IPS-NIHi11 (cell line): ENCODE results near the gene NAB2.
"Not testable (repeated sequence)": the region's sequence is repeated elsewhere in the genome, so short reads cannot be mapped to it uniquely, and the experiment has no call there.

ENCODE experiments used
- DNase-seq: peaks from one replicate; pipeline ENCODE4 v3.0.0; 2012; ENCODE audit warnings: mixed read lengths, low spot score

The NAB2 gene

GRCh38 chr12:57110104-57111030 is 21.5 kb downstream of the NAB2 start:
- DNase-seq, result peak; percentile 84

DNA sequence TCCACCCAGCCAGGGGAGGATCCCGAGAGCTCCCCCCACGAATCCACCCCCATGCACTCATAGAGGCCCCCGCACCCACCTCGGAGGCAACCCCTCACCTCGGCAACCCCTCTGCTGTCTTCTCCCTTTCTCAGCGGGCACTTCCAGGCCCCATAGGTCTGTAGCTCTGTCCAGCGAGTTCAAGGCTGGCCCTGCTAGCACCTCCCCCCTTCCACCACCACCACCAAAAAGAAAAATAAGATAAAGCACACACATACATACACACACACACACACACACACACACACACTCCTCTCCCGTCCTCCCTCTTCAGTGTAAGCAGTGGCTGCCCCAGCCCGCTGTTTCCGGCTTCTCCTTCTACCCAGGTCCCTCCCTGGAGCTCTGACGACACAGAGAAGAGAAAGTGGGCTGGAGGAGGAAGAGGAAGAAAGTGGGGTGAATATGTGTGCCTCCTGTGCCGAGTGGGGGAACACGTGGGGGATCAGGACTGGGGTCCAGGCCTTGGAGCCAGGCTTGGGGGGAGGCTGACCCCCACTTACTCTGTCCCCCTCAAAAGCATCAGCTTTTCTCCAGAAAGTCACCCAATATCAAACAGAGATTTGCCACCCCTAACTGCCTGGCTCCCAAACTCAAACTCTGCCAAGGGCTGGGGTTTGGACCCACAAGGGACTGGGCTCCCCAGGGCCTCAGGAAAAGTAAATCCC is 22.3 kb downstream of the NAB2 start, which contains the start of gene STAT6:
STAT6 (minus strand) TSS at position 332 of the 704 bp plus-strand sequence. CDS start 3,084 bp downstream, outside the sequence.
- no peak for DNase-seq

DNA sequence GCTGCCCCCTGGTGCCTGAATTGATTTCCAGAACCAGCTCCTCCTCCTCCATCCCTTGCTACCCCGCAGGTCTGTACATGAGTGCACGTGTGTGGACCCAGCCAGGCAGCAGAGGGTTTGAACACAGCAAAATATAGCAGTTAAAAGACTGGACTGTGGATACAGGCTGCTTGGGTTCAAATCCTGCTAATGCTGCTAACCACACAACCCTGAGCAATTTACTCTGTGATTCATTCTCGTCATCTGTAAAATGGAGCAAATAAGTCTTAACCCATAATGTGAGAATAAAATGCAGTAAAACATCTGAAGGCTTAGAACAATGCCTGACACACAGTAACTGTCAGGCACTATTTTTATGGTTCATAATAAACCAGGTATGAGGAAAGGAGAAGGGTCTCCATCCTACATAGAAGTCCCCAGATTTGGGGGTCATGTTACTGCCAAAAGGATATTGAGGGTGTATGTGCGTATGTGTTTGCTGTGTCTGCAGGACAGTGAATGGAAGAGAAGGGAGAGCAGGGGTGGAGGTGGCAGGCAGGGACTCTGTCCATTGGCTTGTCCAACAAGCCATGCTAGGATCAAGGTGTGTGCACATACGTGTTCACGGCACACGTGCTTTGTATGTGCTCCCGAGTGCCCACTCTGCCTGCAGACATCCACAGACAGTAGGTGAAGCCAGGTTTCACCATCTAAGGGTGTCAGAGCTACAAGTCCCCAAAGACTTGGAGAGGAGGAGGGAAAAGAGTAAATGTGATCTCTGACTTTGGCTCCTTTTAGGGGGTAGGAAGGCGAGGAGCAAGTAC is 23.8 kb downstream of the NAB2 start:
- DNase-seq, result no peak

DNA sequence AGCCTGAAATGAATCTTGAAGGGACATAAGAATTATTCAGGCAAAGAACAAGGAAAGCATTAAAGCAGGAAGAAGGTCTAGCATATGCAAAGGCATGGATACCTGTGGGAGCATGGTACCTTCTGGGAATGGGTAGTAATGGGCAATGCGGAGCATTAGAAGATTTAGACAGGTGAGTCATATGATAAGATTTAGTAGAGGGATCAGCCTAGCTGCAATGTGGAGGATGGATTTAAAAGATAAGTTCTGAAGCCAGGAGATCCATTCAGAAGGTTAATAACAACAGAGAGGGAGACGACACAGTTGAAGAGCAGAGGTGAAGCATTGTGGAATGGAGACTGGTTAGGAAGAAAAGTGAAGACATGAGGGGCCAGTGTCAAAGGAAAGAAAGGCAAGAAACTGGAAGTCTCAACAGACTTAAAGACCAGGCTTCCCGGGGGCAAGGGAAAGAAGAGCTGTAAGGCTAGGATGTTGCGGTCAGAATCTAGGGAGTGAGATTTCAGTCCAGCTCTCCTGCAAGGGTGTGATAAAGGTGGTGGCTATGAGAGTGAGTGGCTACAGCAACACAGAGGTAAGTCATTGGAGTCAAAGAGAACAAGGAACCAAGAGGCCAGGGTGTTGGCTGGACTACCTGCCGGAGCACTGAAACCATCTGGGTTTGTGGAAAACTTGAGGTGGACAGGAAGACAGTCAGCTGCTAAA is 27.8 kb downstream of the NAB2 start:
- no peak for DNase-seq

- DNase-seq, result no peak
Measured at GRCh38 chr12:57118711-57119271, 29.9 kb downstream of the NAB2 start.

DNA sequence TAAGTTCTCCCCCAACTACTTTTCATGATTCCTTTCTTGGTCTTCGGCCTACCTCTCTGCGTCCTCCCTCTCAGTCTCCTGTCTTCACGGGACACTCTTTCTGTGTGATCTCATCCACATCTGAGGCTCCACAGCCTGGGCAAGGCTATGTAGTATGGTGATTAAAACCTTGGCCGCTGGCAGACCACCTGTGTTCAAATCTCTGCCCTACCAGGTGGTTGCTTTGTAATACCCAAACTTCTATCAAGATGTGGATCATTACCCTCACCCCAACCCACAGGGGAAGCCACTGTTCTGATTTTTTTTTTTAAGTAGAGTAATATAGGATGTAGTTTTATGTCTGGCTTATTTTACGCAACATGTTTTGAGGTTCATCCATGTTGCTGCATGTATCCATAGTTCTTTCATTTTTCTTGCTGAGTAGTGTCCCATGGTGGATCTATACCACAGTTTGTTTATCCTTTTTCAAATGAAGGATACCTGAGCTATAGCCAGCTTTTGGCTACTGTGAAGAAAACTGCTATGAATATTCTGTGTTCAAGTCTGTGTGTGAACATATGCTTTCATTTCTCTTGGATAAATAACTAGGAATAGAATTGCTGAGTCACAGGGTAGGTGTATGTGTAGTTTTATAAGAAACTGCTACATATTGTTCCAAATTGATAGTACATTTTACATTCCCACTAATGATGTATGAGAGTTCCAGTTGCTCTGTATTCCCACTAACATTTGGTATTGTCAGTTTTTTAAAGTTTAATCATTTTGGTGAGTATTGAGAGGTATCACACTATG is 30.6 kb downstream of the NAB2 start:
- DNase-seq, result no peak

DNA sequence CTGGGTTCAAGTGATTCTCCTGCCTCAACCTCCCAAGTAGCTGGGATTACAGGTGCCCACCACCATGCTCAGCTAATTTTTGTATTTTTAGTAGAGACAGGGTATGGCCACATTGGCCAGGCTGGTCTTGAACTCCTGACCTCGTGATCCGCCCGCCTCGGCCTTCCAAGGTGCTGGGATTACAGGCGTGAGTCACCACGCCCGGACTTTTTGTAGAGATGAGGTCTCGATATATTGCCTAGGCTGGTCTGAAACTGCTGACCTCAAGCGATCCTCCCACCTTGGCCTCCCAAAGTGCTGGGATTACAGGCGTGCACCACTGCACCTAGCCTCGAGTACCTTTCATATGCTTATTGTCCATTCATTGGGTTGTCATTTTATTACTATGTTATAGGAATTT is 31.8 kb downstream of the NAB2 start:
- DNase-seq, result not testable (repeated sequence)

DNA sequence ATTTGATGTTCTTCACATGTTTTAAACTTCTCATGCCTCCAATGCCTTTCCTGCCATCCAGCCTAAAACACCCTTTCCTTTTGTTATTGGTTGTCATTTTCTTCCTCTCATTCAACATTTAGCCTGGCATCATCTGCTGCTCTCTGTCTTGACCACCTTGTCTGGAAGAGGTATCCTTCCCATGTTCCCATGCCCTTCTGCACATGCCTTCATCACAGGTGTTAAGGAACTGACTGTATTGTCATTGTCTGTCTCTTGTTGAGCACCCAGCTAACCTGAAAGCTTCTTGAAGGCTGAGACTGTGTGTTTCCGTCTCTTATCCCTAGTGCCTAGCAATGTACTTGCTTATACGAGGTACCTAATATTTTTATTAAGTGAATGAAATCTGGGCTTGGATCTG is 34.9 kb downstream of the NAB2 start:
- DNase-seq, result no peak

DNA sequence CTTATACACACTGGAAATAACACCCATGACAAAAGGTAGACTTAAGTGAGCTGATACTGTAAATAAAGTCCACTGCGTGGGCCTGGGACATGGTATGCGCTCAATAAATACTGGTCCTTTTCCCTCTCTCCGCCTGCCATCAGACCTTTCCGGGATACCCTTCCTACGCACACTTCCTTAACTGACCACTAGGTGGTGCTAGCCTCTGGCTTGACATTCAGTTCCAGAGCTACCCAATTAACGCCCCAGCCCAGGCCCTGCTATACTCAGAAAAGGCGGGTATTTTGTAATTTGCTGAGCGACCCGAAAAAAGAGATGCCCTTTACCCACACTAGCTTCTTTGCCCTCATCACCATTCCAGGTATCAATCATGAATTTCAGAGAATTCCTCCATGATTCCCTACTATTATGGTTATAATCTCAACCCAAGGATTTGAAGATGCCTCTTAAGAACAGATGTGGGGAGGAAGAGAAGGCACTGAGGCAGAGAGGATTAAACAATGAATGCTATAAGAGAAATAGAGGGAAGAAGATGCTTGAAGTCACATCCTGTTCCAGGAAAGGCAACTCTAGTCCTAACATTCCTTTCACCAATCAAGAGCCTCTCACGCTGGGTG is 35.5 kb downstream of the NAB2 start:
- DNase-seq, result peak; percentile 78

DNA sequence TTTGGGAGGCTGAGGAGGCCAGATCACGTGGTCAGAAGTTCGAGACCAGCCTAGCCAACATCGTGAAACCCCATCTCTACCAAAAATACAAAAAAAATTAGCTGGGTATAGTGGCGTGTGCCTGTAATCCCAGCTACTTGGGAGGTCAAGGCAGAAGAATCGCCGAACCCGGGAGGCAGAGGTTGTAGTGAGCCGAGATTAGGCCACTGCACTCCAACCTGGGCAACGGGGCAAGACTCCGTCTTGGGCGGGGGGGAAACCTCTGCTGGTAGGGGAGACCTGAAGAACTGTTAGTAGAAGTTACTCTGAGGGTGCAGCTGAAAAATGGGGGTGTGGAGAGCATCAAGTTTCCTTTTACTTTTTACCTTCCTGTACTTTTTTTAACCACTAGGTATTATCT is 37.1 kb downstream of the NAB2 start:
- DNase-seq, result no peak

DNA sequence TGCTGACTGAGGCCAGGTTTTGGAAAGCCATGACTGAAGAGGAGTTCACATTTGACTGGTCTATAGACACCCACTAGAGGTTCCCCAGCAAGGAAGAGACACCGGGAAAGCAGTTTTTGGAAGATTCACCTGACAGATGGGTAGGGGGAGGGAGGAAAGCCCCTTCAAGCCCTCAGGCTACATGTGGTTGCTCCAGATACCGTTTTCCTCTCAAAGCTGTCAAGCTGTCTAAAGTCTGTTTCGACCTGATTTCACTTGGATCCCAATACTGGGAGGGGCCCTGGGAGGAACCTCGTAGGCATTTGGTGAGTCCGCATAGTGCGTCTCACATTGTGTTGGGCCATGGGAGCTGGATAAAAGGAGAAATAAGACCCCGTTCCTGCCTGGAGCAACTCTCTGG is 37.6 kb downstream of the NAB2 start:
- DNase-seq, result no peak

GRCh38 chr12:57127101-57127725 is 38.3 kb downstream of the NAB2 start:
- peak; percentile 65 for DNase-seq

DNA sequence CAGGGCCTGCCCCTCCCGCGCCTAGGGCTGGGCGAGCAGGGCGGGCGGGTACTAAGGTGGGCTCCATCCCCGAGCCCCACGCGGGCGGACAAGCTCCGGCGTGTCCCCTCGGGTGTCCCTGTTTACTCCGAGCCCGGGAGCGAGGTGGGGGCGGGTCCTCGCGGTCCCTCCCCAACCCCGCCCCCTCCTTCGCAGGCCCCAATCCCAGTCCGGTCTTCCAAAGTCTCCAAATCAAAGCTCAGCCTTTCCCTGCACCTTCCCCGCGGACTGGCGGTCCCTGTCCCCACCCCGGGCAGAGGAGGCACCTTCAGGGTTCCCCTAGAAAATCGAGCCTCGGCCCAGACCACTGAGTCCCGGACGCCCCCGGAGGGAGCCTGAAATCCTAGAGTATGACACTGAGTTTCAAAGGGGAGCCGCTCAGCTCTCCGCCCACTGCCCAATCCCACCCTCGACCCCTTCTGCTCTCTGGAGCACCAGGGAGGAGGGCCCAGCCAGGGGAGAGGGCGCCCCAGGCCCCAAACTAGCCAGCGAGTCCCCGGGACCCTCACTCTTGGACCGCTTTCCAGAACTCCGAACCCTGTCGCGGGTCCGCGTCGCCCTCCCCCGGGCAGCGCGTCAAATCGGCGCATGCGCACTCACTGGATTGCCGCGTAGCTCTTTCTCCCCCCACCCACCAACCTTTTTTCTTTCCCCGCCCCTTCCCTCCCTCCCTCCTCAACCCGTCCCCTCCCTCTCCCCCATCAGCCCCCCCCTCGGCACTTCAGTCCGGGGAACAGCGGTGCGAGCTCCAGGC is 39.0 kb downstream of the NAB2 start, which contains the start of gene LRP1:
LRP1 (plus strand) TSS at position 758 of the 793 bp plus-strand sequence. CDS start 482 bp downstream, outside the sequence.
- peak; percentile 86 for DNase-seq

DNA sequence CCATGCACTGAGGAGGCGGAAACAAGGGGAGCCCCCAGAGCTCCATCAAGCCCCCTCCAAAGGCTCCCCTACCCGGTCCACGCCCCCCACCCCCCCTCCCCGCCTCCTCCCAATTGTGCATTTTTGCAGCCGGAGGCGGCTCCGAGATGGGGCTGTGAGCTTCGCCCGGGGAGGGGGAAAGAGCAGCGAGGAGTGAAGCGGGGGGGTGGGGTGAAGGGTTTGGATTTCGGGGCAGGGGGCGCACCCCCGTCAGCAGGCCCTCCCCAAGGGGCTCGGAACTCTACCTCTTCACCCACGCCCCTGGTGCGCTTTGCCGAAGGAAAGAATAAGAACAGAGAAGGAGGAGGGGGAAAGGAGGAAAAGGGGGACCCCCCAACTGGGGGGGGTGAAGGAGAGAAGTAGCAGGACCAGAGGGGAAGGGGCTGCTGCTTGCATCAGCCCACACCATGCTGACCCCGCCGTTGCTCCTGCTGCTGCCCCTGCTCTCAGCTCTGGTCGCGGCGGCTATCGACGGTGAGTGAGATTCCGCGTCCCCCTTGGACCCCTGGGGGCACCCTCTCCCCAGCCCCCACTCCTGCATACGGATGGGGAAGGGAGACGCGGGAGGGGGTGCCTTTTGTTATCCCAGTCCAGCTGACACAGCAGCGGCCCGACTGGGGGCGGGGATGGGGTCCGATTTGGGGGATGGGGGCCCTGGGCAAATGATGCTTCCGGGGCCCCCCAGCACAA is 39.8 kb downstream of the NAB2 start:
- DNase-seq, result peak; percentile 45

- peak; percentile 37 for DNase-seq
Measured at GRCh38 chr12:57129321-57129842, 40.5 kb downstream of the NAB2 start.

DNA sequence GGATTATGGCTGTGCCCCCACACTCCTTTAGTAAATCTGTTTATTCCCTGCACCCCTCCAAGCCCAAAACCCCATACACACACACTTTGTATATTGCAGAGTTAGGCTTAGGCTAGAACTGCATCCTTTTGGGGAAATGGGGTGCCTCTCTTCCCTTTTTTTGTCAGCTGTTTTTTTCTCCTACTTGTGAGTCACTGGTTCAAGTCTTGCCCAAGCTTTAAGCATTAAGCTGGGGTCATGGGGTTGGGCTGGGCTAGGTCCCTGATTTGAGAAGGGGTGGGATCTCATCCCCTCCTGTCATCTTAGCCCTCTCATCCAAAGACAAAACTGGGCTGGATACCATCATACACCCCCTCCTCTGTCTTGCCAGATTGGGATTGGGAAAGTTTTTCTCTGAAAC is 41.0 kb downstream of the NAB2 start:
- DNase-seq, result no peak

GRCh38 chr12:57130941-57131340 is 42.0 kb downstream of the NAB2 start:
- no peak for DNase-seq
